ENCODE data around the gene COPS6. TPM values are rescaled to one million over a fixed set of nuclear protein-coding genes. Genes with fewer than 3 reads are reported as not detected.
A peak's percentile ranks its signal among the peaks of the same experiment; 100 is the strongest.

The COPS6 gene
- total RNA-seq, 1 donor from 2014 or later, result 101 TPM

GRCh38 chr7:100099452-100099851 lies 10.7 kb downstream of the COPS6 start:
- peaks cover 58% of the 10 kb centered on the region for H3K36me3 Mint-ChIP-seq (ENCODE audit: low read depth)
- intact Hi-C loops (cut with micrococcal nuclease), result no loop called here
- peak overlapping the region; percentile 94 for H3K4me3 Mint-ChIP-seq
- peak overlapping the region; percentile 97 for H3K27ac Mint-ChIP-seq
- DNase-seq (ENCODE audit: low spot score), result no peak
- no peaks in the 10 kb centered on the region for H3K27me3 Mint-ChIP-seq (ENCODE audit: insufficient read depth)
- peaks cover 45% of the 10 kb centered on the region for H3K4me1 Mint-ChIP-seq (ENCODE audit: low read depth)
- H3K9me3 Mint-ChIP-seq, result no peaks in the 10 kb centered on the region

GRCh38 chr7:100100420-100101015 lies 11.7 kb downstream of the COPS6 start:
- Mint-ChIP-seq H3K9me3 (no peaks in the 10 kb centered on the region), H3K4me3 (peak overlapping the region; percentile 94), H3K4me1 (ENCODE audit: low read depth) (peaks cover 45% of the 10 kb centered on the region), H3K36me3 (ENCODE audit: low read depth) (peaks cover 53% of the 10 kb centered on the region), H3K27ac (peak overlapping the region; percentile 97), H3K27me3 (ENCODE audit: insufficient read depth) (no peaks in the 10 kb centered on the region)
- intact Hi-C loops (cut with micrococcal nuclease), result loop anchor here (1.0 to 2.0 kb wide), 14 partner anchors 11 to 605 kb away; partner anchors contain the start of genes CNPY4, GNB2, LAMTOR4 and MBLAC1
- DNase-seq (ENCODE audit: low spot score), result peak; percentile 89

- H3K27me3 Mint-ChIP-seq (ENCODE audit: insufficient read depth), result no peaks in the 10 kb centered on the region
- peak; percentile 98 for DNase-seq (ENCODE audit: low spot score)
- peak within 1 kb of the TSS; percentile 97 for H3K27ac Mint-ChIP-seq
- peaks cover 39% of the 10 kb centered on the region for H3K4me1 Mint-ChIP-seq (ENCODE audit: low read depth)
- intact Hi-C loops (cut with micrococcal nuclease), result loop anchor here (1.0 to 2.0 kb wide), 11 partner anchors 18 to 604 kb away; partner anchors contain the start of genes CNPY4, LAMTOR4, MEPCE and PPP1R35
- H3K9me3 Mint-ChIP-seq, result no peaks in the 10 kb centered on the region
- peaks cover 47% of the 10 kb centered on the region for H3K36me3 Mint-ChIP-seq (ENCODE audit: low read depth)
- peak within 1 kb of the TSS; percentile 94 for H3K4me3 Mint-ChIP-seq
These were observed 12.5 kb downstream of the COPS6 start, which contains the start of the genes AP4M1 and MCM7 for GRCh38 chr7:100101016-100101862. Gene AP4M1, plus strand, starts transcription at chr7:100101643. Its CDS starts 72 bp downstream, at chr7:100101715. Gene MCM7, minus strand, starts transcription at chr7:100101397. Its CDS starts 103 bp downstream, at chr7:100101294.

GRCh38 chr7:100102950-100103840 lies 14.4 kb downstream of the COPS6 start:
- H3K36me3 Mint-ChIP-seq (ENCODE audit: low read depth), result peaks cover 37% of the 10 kb centered on the region

GRCh38 chr7:100105534-100105933 lies 16.8 kb downstream of the COPS6 start:
- peaks cover 9% of the 10 kb centered on the region for H3K4me1 Mint-ChIP-seq (ENCODE audit: low read depth)
- peaks cover 23% of the 10 kb centered on the region for H3K36me3 Mint-ChIP-seq (ENCODE audit: low read depth)
- no peak overlapping the region for H3K27ac Mint-ChIP-seq
- no peak for DNase-seq (ENCODE audit: low spot score)
- H3K27me3 Mint-ChIP-seq (ENCODE audit: insufficient read depth), result no peaks in the 10 kb centered on the region
- no peaks in the 10 kb centered on the region for H3K9me3 Mint-ChIP-seq
- H3K4me3 Mint-ChIP-seq, result no peak overlapping the region
- intact Hi-C loops (cut with micrococcal nuclease), result no loop called here

More at GRCh38 chr7:100102950-100103840, 14.4 kb downstream of the COPS6 start:
- Mint-ChIP-seq H3K4me1 (ENCODE audit: low read depth) (peaks cover 29% of the 10 kb centered on the region), H3K27me3 (ENCODE audit: insufficient read depth) (no peaks in the 10 kb centered on the region), H3K27ac (no peak overlapping the region), H3K9me3 (no peaks in the 10 kb centered on the region), H3K4me3 (peak overlapping the region; percentile 94)
- DNase-seq (ENCODE audit: low spot score), result no peak
- intact Hi-C loops (cut with micrococcal nuclease), result no loop called here

- Mint-ChIP-seq H3K4me3 (no peak overlapping the region), H3K36me3 (ENCODE audit: low read depth) (peaks cover 28% of the 10 kb centered on the region), H3K9me3 (no peaks in the 10 kb centered on the region), H3K27ac (no peak overlapping the region), H3K27me3 (ENCODE audit: insufficient read depth) (no peaks in the 10 kb centered on the region), H3K4me1 (ENCODE audit: low read depth) (peaks cover 9% of the 10 kb centered on the region)
- no peak for DNase-seq (ENCODE audit: low spot score)
- intact Hi-C loops (cut with micrococcal nuclease), result no loop called here
These were observed 17.9 kb downstream of the COPS6 start for GRCh38 chr7:100106633-100107032.

GRCh38 chr7:100107125-100107737 lies 18.5 kb downstream of the COPS6 start:
- DNase-seq (ENCODE audit: low spot score), result no peak
- Mint-ChIP-seq H3K27ac (no peak overlapping the region), H3K36me3 (ENCODE audit: low read depth) (peaks cover 30% of the 10 kb centered on the region), H3K4me3 (no peak overlapping the region), H3K9me3 (no peaks in the 10 kb centered on the region), H3K27me3 (ENCODE audit: insufficient read depth) (no peaks in the 10 kb centered on the region), H3K4me1 (ENCODE audit: low read depth) (peaks cover 9% of the 10 kb centered on the region)
- intact Hi-C loops (cut with micrococcal nuclease), result no loop called here

GRCh38 chr7:100107890-100108289 lies 19.1 kb downstream of the COPS6 start:
- Mint-ChIP-seq H3K4me1 (ENCODE audit: low read depth) (peaks cover 4% of the 10 kb centered on the region), H3K9me3 (no peaks in the 10 kb centered on the region), H3K27ac (no peak overlapping the region), H3K4me3 (no peak overlapping the region), H3K27me3 (ENCODE audit: insufficient read depth) (no peaks in the 10 kb centered on the region), H3K36me3 (ENCODE audit: low read depth) (peaks cover 32% of the 10 kb centered on the region)
- DNase-seq (ENCODE audit: low spot score), result no peak
- intact Hi-C loops (cut with micrococcal nuclease), result no loop called here

- H3K27ac Mint-ChIP-seq, result no peak overlapping the region
These were observed 20.9 kb downstream of the COPS6 start for GRCh38 chr7:100109521-100110163.

GRCh38 chr7:100111156-100111555 lies 22.4 kb downstream of the COPS6 start:
- Mint-ChIP-seq H3K36me3 (ENCODE audit: low read depth) (peaks cover 28% of the 10 kb centered on the region), H3K4me3 (no peak overlapping the region), H3K9me3 (no peaks in the 10 kb centered on the region), H3K4me1 (ENCODE audit: low read depth) (no peaks in the 10 kb centered on the region), H3K27ac (no peak overlapping the region), H3K27me3 (ENCODE audit: insufficient read depth) (no peaks in the 10 kb centered on the region)
- intact Hi-C loops (cut with micrococcal nuclease), result no loop called here
- no peak for DNase-seq (ENCODE audit: low spot score)

More at GRCh38 chr7:100109521-100110163, 20.9 kb downstream of the COPS6 start:
- Mint-ChIP-seq H3K4me3 (no peak overlapping the region), H3K27me3 (ENCODE audit: insufficient read depth) (no peaks in the 10 kb centered on the region), H3K36me3 (ENCODE audit: low read depth) (peaks cover 28% of the 10 kb centered on the region), H3K9me3 (no peaks in the 10 kb centered on the region), H3K4me1 (ENCODE audit: low read depth) (no peaks in the 10 kb centered on the region)
- DNase-seq (ENCODE audit: low spot score), result no peak
- intact Hi-C loops (cut with micrococcal nuclease), result no loop called here

GRCh38 chr7:100111914-100112313 lies 23.1 kb downstream of the COPS6 start:
- Mint-ChIP-seq H3K36me3 (ENCODE audit: low read depth) (peaks cover 30% of the 10 kb centered on the region), H3K9me3 (no peaks in the 10 kb centered on the region), H3K27ac (no peak overlapping the region), H3K4me3 (no peak overlapping the region), H3K4me1 (ENCODE audit: low read depth) (no peaks in the 10 kb centered on the region), H3K27me3 (ENCODE audit: insufficient read depth) (no peaks in the 10 kb centered on the region)
- intact Hi-C loops (cut with micrococcal nuclease), result no loop called here
- no peak for DNase-seq (ENCODE audit: low spot score)

GRCh38 chr7:100115026-100115425 lies 26.3 kb downstream of the COPS6 start:
- Mint-ChIP-seq H3K9me3 (no peaks in the 10 kb centered on the region), H3K4me1 (ENCODE audit: low read depth) (peaks cover 8% of the 10 kb centered on the region), H3K36me3 (ENCODE audit: low read depth) (peaks cover 19% of the 10 kb centered on the region), H3K27ac (no peak overlapping the region), H3K27me3 (ENCODE audit: insufficient read depth) (no peaks in the 10 kb centered on the region), H3K4me3 (no peak overlapping the region)
- intact Hi-C loops (cut with micrococcal nuclease), result no loop called here
- DNase-seq (ENCODE audit: low spot score), result no peak
